D721Med (cell line): ENCODE data around the gene NMBR.
"Not testable (repeated sequence)": the region's sequence is repeated elsewhere in the genome, so short reads cannot be mapped to it uniquely, and the experiment has no call there.

Source experiments
- DNase-seq: peaks from one replicate; pipeline ENCODE4 v3.0.0; 2011; ENCODE audit warnings: low spot score; ENCODE audit not compliant: insufficient read length
- FAIRE-seq: peaks from 2 replicates; lab custom pipeline; 2011; peaks lifted over from hg19 to GRCh38; lab: Jason Lieb, UNC
- CTCF ChIP-seq: IDR thresholded peaks from 2 replicates; pipeline ENCODE4 v1.5.1; 2012; ENCODE audit warnings: mild to moderate bottlenecking, control low read depth; ENCODE audit not compliant: insufficient read depth; ENCODE audit errors: missing control alignments

Gene NMBR

GRCh38 chr6:142087950-142088857 is 58.7 kb downstream of the NMBR start:
- DNase-seq: no peak
- no peak for TF ChIP-seq CTCF
- FAIRE-seq: no peak

GRCh38 chr6:142079130-142079529 is 67.8 kb downstream of the NMBR start:
- no peak for DNase-seq
- FAIRE-seq: no peak
- no peak for TF ChIP-seq CTCF

- FAIRE-seq (no peak), DNase-seq (no peak)
- no peak for TF ChIP-seq CTCF
Observed at GRCh38 chr6:142075516-142076101, 71.3 kb downstream of the NMBR start.

- FAIRE-seq: no peak
- no peak for TF ChIP-seq CTCF
- no peak for DNase-seq
Observed at GRCh38 chr6:142074516-142074915, 72.4 kb downstream of the NMBR start.

GRCh38 chr6:142071981-142072380 is 74.9 kb downstream of the NMBR start:
- FAIRE-seq: no peak
- no peak for DNase-seq
- TF ChIP-seq CTCF: no peak

GRCh38 chr6:142068416-142068815 is 78.5 kb downstream of the NMBR start:
- TF ChIP-seq CTCF: no peak
- no peak for FAIRE-seq
- DNase-seq: no peak

- FAIRE-seq: peak; percentile 16
- not testable (repeated sequence) for DNase-seq
Observed at GRCh38 chr6:142062861-142063260, 84.1 kb downstream of the NMBR start.
